Testis (tissue), 2 donors: ENCODE results near the gene DTL.

ENCODE experiments used
- CTCF ChIP-seq, 3 experiments: fragments of 450-650 bp in 2 of 3; fragments of 200-600 bp in 1 of 3; sonication (generic) in 1 of 3; IDR thresholded peaks; one replicate each; pipeline ENCODE4 v1.5.1; 2016 to 2019; ENCODE audit warnings: antibody characterized with exemption in 3 of 3, mild to moderate bottlenecking in 2 of 3, moderate library complexity in 1 of 3
- POLR2A ChIP-seq: fragments of 450-650 bp; IDR thresholded peaks from one replicate; pipeline ENCODE4 v1.6.1; 2017; ENCODE audit warnings: antibody characterized with exemption, mild to moderate bottlenecking, moderate library complexity

- no peak for TF ChIP-seq CTCF (IDR thresholded peaks at IDR 0.05)
- no peak for TF ChIP-seq POLR2A
Observed at GRCh38 chr1:212113706-212114105, 78.2 kb downstream of the DTL start.
